PFSK-1 (cell line): Measurements from ENCODE around the gene DPP3.
A peak's percentile ranks its signal among the peaks of the same experiment; 100 is the strongest.

Experiments used
- FOXP2 ChIP-seq: optimal IDR thresholded peaks from 2 replicates; pipeline ENCODE3; 2011; ENCODE audit warnings: borderline replicate concordance, control low read depth, inconsistent platforms; ENCODE audit not compliant: insufficient read depth; ENCODE audit errors: extremely low read length, extremely low read depth
- POLR2AphosphoS5 ChIP-seq: IDR thresholded peaks from 2 replicates; pipeline ENCODE4 v1.6.1; 2012; ENCODE audit warnings: low read depth, mild to moderate bottlenecking, control low read depth, low read length, moderate library complexity
- TAF1 ChIP-seq: IDR thresholded peaks from 2 replicates; pipeline ENCODE4 v1.6.1; 2012; ENCODE audit warnings: low read length, control low read depth, borderline replicate concordance; ENCODE audit not compliant: insufficient read depth
- TF ChIP-seq, protein P1 (sequence below), 2 experiments: IDR thresholded peaks; 2 replicates each; pipeline versions ENCODE4 v1.6.1 to v1.8.0; 2011 to 2012; ENCODE audit warnings: low read depth in 2 of 2, low read length in 2 of 2, control low read depth in 1 of 2, inconsistent platforms in 1 of 2, mild to moderate bottlenecking in 1 of 2, moderate library complexity in 1 of 2; ENCODE audit not compliant: insufficient read depth in 1 of 2

GRCh38 chr11:66543263-66544107 is 63.3 kb downstream of the DPP3 start:
- TF ChIP-seq POLR2AphosphoS5 = peak; percentile 23; the same call in 1 of the 2 replicates
- TF ChIP-seq TAF1 = no peak
- peak; percentile 98 for TF ChIP-seq FOXP2
- TF ChIP-seq, protein P1, sequence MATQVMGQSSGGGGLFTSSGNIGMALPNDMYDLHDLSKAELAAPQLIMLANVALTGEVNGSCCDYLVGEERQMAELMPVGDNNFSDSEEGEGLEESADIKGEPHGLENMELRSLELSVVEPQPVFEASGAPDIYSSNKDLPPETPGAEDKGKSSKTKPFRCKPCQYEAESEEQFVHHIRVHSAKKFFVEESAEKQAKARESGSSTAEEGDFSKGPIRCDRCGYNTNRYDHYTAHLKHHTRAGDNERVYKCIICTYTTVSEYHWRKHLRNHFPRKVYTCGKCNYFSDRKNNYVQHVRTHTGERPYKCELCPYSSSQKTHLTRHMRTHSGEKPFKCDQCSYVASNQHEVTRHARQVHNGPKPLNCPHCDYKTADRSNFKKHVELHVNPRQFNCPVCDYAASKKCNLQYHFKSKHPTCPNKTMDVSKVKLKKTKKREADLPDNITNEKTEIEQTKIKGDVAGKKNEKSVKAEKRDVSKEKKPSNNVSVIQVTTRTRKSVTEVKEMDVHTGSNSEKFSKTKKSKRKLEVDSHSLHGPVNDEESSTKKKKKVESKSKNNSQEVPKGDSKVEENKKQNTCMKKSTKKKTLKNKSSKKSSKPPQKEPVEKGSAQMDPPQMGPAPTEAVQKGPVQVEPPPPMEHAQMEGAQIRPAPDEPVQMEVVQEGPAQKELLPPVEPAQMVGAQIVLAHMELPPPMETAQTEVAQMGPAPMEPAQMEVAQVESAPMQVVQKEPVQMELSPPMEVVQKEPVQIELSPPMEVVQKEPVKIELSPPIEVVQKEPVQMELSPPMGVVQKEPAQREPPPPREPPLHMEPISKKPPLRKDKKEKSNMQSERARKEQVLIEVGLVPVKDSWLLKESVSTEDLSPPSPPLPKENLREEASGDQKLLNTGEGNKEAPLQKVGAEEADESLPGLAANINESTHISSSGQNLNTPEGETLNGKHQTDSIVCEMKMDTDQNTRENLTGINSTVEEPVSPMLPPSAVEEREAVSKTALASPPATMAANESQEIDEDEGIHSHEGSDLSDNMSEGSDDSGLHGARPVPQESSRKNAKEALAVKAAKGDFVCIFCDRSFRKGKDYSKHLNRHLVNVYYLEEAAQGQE (IDR thresholded peaks at IDR 0.05; ENCODE audit: insufficient read depth in 1 of 2, low read depth in 2 of 2, low read length in 2 of 2) = no peak
